DOHH2 (cell line): ENCODE results near the gene EFNA5.

Source experiments
- CTCF ChIP-seq: fragments of 200-600 bp; sonication (generic); IDR thresholded peaks from one replicate; pipeline ENCODE4 v1.5.1; 2014; ENCODE audit warnings: antibody characterized with exemption, mild to moderate bottlenecking, low read depth, low read length; ENCODE audit not compliant: poor library complexity, severe bottlenecking
- EZH2phosphoT487 ChIP-seq: fragments of 200-600 bp; sonication (generic); IDR thresholded peaks from 2 replicates; pipeline ENCODE4 v1.6.1; 2017; ENCODE audit warnings: borderline replicate concordance, mild to moderate bottlenecking, antibody characterized with exemption, low read length, moderate library complexity, mixed read lengths

GRCh38 chr5:107389130-107389774 is 281.5 kb downstream of the EFNA5 start:
- no peak for TF ChIP-seq CTCF
- no peak for TF ChIP-seq EZH2phosphoT487
